Measurements from ENCODE around the gene TANGO2.
A peak's percentile ranks its signal among the peaks of the same experiment; 100 is the strongest.

Gene TANGO2, protein sequence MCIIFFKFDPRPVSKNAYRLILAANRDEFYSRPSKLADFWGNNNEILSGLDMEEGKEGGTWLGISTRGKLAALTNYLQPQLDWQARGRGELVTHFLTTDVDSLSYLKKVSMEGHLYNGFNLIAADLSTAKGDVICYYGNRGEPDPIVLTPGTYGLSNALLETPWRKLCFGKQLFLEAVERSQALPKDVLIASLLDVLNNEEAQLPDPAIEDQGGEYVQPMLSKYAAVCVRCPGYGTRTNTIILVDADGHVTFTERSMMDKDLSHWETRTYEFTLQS

DNA sequence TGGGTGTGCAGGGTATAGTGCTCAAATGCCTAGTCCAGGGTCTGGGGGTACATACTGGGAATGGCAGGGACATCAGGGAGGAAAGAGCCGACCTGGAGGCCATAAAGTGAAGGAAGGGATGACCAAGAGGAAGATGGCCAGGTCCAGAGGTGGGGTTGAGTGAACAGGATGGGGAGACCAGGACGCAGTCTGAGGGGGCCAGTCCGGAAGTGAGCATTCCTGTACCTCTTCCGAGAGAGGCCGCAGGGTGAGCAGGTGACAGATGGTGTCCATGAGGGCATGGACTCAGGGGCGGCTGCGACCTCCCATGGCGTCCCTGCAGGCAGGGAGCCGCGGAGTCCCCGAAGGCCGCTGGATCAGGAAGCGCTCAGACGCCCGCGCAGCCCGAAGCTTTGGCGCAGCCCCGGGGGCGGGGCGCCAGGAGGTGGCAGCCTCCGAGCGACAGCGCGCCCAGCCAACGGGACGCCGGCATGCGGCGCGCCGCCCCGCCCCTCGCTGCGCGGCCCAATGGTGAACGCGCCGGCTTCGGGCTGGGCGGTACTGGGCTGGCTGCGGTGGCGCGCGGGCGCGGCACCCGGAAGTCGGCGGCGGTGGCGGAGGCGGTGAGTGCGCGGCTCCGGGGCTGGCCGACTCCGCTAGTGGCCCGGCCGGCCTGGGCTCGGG is at the start of gene TANGO2:
Gene TANGO2 (plus strand): TSS at position 578 of the 663 bp plus-strand sequence. CDS start 15,689 bp downstream, outside the sequence.
- DNase-seq (ENCODE audit: extremely low spot score, insufficient read length, low read depth) (peak; percentile 93), FAIRE-seq (peak; percentile 94)

DNA sequence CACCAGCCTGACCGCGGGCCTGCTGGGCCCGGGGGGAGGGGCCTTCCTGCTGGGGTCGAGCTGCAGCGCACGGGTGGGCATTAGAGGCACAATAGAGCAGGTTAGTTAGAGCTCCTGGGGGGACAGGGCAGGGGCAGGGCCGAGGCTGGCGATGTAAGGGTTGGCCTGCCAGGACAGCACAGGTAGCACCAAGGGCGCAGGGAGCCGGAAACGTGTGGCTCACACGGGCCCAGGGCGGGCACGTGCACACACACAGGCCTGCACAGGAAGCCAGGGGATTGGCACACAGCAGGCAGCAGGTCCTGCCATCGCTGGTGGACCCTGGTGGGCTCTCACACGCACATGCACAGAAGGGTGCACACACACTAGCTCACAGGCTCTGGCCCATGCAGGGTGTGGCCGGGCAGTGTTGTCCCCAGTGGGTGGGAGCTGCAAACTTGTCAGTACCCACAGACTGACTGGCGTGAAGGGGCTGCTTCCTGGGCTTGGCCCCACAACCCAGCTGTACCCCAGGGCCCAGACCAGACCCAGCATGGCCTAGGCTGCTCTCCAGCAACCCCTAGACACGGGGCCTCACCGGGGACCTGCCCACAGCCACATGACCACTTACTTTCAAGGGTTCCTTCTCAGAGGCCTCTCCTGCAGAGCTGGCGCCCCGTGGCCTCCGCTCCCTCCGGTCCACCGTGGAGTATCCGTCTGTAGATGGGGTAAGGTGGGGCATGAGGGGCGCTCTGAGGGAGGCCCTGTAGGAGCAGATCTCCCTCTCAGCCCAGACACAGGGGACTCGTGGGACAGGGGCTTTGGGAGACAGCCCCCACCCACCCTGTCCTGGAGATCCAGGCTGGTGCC is 49.4 kb upstream of the TANGO2 start:
- DNase-seq (ENCODE audit: extremely low spot score, insufficient read length, low read depth), result no peak
- no peak for FAIRE-seq

DNA sequence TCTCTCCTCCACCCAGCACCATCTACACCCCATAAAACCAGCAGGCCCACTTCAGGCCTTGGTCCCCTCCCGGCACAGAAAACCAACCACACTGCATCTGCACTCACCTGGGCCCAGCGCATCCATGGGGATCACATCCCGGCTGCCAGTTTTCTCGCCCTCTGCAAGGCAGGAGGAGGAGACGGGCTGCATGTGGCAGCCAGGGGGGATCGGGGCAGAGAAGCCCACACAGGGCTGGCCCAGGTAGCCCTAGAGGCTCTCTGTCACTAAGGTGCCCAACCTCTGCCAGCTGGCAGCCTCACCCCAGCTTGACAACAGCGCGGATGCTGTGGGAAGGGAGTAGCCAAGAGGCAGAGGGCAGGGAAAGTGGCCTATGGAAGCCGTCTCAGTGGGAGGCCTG is 48.7 kb upstream of the TANGO2 start:
- DNase-seq (ENCODE audit: extremely low spot score, insufficient read length, low read depth), result no peak
- no peak for FAIRE-seq

DNA sequence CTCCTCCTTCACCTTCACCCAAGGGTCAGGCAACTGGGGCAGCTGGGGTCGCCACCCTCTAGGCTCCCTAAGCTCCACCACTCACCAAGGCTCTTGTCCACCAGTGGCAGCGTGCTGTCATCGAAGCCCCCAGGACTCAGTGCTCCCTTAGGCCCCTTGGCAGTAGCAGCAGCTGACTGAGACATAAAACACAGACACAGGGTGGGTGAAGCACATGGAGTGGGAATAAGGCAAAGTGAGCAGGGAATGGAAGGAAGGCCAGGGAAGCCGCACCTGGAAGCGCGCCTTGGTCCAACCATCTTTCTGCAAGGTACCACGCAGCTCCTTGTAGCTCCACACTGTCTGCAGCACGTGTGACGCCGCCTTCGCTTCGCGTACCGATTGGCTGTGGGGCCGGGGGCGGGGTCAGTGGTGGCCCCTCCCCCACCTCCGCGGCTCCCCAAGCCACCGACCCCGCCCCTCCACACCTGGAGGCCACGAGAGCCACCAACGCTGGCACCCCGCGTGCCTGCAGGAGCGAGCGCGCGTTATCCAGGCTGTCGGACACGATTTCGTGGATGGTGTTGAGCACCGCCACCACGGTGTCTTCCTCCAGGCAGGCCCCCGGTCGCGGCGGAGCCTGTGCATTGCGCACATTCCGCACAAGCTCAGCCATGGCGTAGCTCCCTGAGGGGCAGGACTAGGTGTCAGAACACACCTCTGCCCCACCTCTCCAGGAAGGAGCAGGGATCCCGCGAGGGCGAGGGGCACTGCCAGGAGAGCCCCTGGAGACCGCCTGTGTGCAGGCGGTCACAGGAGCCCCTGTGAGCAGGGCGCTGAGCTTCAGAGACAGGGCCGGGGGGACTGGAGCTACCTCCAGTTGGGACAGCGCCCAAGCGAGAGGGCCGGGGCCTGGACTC is 48.0 kb upstream of the TANGO2 start:
- no peak for FAIRE-seq
- no peak for DNase-seq (ENCODE audit: extremely low spot score, insufficient read length, low read depth)

DNA sequence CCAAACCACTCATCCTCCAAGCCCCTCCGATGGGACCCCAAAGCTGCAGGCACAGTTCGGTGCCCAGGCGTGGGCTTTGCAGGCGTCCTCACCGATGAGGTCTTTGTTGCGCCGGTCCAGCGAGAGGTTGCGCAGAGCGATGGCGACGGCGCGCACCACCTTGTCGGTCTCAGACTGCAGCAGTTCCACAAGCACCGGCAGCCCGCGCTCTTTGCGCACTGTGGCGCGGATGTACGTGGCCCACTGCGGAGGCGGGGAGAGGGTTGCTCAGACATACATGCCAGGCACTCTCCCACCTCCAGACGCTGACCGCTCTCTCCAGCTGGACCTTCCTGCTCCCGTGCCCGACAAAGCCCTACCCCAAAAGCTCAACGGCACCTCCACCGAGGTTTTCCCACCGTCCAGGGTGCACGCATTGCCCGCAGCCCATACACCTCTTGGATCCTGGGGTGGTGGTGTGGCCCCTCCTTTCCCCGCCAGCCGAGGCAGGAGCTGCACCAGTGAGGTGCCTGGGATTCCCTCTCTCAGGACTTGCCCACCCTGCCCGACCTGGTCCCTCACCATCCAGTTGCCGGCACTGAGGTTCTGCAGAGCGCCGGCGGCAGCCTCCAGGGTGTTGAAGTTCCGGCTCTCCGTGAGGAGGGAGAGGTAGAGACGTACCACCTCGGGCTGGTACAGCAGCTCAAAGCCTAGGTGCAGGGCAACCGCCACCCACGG is 47.2 kb upstream of the TANGO2 start:
- no peak for DNase-seq (ENCODE audit: extremely low spot score, insufficient read length, low read depth)
- no peak for FAIRE-seq

DNA sequence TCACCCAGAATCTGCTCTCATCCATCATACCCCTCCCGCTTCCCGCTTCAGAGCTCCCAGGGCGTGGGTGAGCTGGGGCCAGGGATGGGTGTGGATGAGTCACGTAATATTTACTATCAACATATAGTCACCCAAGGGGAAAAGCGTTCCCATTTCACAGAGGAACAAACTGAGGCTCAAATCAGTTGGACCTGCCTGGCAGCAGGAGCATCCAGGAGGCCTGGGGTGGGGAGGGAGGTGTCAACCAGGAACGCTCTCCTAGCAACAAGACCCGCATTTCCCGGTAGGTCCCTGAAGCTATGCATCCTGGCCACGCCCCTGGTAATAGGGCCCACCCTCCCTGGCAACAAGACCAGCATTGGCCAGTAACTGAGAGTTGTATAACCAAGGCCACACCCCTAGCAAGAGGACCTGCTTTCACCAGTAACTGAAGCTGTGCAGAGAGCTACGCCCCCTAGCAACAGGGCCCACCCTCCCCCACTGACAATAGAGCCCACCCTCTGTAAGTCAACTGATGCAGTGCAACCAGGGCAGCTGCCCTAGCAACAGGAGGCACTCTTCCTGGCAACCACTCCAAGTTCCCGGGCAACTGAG is 46.5 kb upstream of the TANGO2 start:
- DNase-seq (ENCODE audit: extremely low spot score, insufficient read length, low read depth), result no peak
- FAIRE-seq, result peak; percentile 52

DNA sequence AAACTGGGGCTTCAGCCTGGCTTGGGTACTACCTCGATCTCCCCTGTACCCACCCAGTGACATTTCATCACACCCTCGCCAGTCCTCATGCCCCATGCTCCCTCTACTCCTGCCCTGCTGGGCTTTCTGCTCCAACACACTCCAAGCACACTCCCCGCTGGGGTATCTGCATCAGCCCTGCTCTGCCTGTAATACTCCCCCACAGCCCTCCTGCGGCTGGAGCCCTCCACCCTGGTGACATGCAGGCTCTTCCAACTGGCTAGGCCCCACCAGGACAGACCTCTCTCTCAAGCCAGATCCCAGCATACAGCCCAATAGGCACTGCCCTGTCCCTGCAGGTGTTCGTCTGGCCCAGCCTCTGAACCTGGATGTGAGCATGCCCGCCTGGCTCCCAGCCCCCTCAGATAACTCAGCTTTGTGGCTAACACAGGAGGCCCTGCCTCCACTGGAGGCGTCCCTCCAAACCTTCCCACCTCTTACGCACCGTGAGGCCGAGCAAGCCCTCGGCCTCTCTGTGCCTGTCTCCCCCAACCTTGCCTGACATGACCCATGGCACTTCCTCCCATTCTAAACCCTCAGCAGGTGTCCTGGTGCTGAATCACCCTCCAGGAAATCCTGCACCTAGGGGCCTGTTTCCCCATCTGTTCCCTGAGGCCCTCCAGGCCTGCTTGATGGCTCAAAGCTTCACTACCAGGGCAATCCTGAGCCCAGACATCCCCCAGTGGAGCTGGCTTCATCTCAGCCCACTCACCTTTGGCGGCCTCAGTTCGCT is 45.8 kb upstream of the TANGO2 start:
- no peak for DNase-seq (ENCODE audit: extremely low spot score, insufficient read length, low read depth)
- no peak for FAIRE-seq

DNA sequence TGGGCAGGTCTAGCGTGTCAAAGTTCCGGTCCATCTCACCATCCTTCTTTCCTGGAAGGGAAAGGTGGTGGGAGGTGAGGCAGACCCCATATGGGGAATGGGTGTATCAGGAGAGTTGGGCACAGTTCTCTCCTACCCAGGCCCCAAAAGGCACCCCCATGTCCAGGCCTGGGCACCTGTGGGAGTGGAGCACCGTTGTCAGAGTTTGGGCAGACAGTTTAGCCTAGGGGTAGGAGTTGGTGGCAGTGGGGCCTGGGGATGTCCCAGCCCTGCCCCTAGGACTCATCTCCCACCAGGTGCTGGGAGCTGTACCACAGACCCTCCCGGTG is 45.2 kb upstream of the TANGO2 start:
- no peak for FAIRE-seq
- DNase-seq (ENCODE audit: extremely low spot score, insufficient read length, low read depth), result no peak

DNA sequence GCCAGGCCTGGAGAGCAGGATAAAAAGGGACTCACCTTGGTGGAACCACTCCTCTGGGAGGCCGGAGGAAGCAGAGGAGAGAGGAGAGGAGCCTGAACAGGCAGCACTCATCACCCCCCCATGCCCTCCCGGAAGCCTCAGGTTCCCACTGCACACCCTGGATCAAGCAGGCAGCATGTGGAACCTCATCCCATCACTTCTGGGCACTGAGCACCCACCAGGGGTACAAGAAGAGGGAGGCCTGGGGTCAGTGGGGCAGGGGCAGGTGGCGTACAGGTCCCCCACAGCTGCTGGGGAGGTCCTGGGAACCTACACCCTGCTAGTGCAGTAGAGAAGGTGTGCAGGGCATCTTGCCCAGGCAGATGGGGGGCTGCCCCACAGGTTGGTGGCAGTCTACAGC is 44.2 kb upstream of the TANGO2 start:
- FAIRE-seq (no peak), DNase-seq (ENCODE audit: extremely low spot score, insufficient read length, low read depth) (no peak)

DNA sequence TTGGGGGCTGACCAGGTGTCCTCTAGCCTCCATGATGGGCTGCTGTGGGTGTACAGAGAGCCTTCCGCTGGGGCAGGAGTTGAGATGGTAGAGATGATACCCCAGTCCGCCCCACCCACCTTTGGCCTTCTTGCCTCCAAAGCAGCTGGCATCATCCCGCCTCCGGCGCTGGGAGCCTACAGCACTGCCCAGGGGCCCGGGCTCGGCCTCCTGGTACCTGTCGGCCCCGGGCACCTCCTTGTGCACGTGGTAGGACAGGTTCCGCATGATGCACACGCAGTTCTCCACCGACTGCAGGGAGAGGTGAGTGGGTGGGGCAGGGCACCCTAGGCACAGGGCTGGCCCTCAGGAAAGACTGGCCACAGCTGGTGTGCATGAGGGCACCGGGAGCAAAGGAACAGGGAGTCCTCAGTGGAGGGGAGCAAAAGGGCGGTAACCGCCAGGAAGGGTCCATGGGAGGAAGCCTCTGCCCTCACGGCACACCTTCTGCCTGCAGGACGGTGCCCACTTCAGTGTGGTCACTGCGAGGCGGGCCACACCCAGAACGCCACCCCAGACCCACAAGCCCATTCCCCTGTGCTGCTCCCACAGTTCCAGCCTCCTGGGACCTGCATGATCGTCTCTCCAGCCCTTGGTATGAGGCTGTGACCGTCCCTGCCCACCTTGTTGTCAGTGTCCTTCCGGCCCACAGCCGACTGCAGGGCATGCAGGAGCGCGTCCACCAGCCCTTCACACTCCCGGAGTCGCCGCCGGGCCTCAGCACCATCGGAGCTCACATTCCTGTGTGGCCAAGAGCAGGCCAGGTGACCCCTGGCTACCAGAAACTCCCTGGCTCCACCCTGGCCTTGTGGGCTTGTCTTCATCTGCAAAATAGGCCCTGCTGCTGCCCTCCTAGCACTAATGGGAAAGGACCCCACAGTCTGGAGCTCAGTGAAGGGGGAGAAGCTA is 43.3 kb upstream of the TANGO2 start:
- DNase-seq (ENCODE audit: extremely low spot score, insufficient read length, low read depth) (no peak), FAIRE-seq (no peak)

DNA sequence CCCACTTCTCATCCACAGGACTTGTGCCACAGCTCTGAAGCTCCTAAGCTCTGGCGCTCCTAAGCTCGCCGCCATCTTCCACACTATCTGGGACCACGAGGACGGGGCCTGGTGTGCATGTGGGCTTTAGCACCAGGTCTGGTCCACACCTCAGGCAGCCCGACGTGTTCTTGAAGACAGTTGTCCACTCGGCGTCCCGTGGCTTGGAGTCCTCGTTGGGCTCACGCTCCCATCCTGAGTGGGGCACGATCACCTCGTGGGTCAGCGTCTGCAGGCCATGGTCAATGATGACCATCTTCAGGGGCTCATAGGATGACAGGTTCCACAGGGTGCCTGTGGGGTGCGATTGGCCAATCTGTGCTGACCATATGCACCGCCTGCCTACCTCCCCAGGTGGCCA is 42.2 kb upstream of the TANGO2 start:
- FAIRE-seq (no peak), DNase-seq (ENCODE audit: extremely low spot score, insufficient read length, low read depth) (no peak)

DNA sequence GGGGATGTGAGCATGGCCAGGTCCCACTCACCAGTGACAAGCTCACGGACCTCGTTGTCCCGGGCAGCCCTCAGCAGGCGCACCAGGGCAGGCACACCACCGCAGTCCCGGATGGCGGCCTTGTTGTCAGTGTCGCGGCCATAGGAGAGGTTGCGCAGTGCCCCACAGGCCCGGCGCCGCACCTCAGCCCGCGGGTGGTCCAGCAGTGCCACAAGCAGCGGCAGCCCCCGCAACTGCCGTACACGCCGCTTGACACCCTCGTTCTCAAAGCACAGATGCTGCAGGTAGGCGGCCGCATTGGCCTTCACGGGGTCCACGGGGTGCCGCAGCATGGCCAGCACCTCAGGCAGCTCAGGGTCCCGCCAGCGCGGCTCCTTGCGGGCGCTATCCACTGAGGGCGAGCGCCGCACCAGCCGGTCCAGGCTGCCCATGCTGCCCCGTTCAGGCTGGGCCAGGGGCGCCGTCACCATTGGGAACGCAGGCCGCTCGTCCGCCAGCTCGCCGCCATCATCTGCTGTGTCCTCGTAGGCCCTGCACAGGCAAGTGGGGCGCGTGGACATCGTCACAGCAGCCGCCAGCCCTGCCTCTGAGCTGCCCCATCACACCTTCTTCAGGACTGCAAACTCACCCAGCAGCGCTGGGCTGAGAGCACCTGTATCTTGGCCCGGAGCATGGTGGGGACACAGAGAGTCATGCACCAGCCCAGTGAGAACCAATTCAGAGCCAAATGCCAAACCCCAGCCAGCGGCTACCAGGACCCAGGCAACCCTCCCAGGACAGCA is 41.0 kb upstream of the TANGO2 start:
- no peak for FAIRE-seq

DNA sequence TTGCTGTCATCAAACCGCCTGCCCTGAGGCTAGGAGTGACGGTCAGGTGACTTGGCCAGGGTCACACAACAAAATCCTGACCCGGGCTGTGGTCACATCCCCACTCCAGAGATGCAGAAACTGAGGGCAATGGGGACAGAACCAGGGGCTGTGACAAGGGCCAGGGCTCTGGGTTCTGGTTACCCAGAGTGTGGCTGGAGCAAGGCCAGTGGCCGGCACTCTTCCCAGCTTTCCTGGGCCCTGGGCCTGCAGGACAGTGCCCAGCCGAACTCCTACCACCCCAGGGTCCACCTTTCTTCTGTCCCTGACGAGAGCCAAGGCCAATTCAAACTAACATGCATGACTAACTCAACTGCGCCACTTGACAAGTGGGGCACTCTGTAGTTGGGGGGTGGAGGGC is 40.1 kb upstream of the TANGO2 start:
- no peak for FAIRE-seq
- DNase-seq (ENCODE audit: extremely low spot score, insufficient read length, low read depth), result no peak

More for the DNA sequence above, 41.0 kb upstream of the TANGO2 start:
- DNase-seq (ENCODE audit: extremely low spot score, insufficient read length, low read depth), result no peak

DNA sequence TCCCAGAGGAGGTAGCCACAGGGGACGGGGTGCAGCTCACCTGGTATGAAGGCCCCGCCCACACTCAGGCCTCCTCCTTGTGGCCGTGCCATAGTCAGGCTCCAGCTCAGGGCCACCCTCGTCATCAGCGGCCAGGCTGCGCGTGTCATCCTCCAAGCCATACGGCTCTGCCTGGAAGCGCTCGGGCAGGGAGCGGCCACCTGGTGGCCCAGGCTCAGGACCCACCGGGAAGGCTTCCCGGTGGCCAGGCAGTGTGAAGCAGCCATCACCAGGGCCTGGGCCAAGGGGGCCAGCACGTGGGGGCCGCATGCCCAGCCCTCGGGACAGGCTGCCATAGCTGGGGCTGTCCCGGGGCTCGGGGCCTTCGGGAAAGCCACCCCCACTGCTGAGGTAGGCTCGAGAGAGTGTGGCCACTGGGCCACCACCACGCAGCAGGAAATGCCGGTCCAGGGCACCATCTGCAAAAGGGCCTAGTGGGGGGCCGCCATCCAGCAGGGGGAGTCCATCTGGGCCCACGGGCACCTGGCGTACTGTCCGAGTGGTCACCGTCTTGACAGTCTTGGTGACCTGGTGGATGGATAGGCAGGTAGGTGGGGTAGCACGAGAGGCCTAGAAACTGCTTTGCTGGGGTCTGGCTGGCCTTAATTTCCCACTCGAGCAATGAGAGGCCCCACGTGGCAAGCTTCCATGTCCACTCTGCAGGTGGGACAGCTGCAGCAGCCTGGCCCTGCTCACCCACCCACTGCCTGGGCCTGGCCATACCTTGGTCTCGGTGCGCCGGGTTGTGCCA is 39.5 kb upstream of the TANGO2 start:
- no peak for FAIRE-seq
- no peak for DNase-seq (ENCODE audit: extremely low spot score, insufficient read length, low read depth)

DNA sequence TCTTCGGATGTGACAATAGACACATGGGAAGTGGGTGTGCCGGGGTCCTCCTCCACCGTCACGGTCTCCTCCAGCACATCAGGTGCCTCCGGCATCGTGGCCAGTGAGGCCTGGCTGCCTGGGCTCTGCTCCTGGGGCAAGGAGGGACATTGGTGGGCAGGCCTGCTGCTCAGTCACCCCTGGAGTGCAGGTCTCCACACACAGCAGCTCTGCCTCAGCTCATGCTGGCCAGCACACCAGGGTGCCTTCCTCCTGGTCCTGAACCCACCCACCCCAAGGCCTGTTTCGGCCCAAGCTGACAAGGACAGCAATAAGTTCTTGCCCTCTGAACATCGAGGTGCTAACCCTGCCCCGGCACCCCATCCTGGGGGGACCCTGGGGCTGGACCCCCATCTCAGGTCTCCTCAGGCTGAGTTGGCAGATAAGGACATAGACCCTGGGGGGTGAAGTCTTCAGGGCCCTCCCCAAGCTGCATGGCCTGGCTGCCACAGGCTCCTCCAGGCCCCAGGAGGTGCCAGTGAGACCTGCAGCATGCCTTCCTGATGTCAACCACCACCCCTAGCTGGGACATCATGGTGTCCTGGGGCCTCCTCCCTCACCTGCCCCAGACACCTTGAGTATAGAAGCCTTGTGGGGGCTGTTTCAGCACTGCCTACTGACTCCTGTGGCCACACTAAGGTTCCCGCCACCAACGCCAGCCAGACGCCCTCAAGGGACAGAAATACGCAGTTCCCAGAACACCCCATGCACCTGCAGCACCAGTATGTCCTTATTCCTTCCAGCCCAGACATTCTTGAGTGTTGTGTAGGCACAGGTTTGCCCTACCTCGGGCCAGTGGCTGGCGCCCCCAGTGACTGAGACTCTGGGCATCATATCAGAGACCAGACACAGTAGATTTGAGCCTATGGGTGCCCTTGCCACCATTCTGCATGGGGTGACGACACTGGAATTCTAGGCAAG is 38.7 kb upstream of the TANGO2 start:
- DNase-seq (ENCODE audit: extremely low spot score, insufficient read length, low read depth) (no peak), FAIRE-seq (no peak)
